HG03280 (cell line): Measurements from ENCODE around the gene RAI1.

Source experiments
- ATAC-seq: cut with Tn5 transposase; IDR thresholded peaks from one replicate; pipeline ENCODE4 v1.9.1; 2021; ENCODE audit warnings: mild to moderate bottlenecking, moderate library complexity; ENCODE audit not compliant: unreplicated experiment

The RAI1 gene

DNA sequence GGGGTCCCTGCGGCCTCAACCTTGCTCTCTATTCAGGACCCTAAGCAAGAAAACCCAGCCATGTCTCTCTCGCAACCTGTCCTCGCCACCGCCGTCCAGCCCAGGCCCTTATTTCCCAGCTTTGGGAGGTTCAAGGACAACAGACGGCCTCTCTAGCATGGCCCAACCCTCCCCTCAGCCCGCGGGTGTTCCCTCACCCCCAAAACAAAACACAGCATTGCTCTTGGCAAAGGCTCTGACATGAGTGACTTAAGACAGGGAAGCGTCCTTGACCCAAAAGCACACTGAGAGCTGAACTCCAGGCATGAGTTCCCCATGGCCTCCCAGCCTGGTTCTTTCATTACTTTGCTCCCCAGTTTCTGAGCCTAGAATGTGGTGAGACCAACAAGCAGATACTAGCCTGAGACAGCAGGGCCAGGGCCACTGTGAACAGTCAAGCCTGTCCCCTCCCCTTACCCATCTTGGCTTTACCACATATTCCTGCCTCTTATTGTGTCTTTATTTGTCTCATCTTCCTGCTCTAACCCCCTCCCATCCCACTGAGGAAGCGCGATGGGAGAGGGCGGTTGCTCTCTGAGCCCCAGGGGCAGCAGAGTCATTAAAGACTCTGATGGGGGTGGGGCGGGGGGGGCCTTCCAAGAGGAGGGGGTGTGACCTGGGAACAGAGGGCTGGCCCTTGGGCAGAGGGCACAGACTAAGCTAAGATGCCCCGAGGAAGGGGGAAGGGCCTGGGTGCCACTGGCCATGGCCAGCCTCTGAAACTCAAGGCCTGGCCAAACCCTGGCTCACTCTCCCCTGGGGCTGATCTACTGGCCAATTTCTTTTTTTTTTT is 143.7 kb downstream of the RAI1 start:
- no peak for ATAC-seq

DNA sequence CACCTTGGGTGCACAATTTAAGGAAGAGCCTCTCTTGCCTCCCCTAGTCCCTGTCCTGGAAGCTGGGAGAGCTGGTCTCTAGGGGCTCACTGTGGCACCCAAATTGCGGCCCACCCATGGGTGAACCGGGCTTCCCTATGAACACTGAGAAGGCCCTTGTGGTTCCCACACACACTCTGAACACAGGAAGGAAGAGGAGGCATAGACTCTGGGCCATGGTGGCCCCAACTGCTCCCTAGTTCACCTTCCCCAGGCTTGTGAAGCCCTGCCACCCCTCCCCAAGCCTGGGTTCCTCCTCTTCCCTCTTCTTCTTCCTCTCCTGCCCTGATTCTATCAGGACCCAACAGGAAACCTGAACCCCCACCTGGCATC is 145.1 kb downstream of the RAI1 start:
- ATAC-seq: no peak

DNA sequence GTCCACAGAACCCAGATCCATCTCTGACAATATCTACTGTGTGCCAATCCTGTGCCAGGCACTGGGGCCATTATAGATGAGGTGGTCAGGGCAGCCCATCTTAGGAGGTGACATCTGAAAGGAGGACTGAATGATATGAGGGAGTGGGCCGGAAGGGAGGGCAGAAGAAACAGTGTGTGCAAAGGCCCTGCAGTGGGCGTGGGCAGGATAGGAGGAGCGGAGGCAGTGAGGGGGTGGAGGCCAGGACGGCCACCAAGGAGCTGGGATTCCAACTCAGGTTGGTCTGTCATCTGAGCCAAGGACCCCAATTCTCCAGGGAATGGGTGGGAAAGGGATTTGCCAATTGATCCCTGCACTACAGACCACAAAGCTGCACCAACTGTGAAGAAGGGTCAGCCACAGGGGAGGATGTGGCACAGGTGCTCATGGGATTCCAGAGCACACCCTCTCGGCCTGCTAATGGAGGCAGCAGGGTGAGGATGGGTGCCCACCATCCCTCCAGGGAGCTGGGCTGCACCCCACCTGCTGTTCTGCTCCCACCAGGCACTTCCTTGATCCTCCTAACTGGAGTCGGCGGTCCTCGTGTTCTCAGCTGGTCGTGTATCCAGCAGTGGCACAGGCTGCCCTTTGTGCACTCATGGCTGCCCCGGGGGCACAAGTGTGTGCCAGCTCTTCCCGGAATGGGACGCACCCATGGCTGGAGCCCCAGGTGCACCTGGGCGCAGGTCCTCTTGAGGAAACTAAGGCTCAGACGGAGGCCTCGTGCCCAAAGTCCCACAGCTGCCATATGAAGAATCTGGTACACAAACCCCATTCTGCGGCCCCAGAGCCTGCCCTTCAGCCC is 145.9 kb downstream of the RAI1 start:
- ATAC-seq: no peak

DNA sequence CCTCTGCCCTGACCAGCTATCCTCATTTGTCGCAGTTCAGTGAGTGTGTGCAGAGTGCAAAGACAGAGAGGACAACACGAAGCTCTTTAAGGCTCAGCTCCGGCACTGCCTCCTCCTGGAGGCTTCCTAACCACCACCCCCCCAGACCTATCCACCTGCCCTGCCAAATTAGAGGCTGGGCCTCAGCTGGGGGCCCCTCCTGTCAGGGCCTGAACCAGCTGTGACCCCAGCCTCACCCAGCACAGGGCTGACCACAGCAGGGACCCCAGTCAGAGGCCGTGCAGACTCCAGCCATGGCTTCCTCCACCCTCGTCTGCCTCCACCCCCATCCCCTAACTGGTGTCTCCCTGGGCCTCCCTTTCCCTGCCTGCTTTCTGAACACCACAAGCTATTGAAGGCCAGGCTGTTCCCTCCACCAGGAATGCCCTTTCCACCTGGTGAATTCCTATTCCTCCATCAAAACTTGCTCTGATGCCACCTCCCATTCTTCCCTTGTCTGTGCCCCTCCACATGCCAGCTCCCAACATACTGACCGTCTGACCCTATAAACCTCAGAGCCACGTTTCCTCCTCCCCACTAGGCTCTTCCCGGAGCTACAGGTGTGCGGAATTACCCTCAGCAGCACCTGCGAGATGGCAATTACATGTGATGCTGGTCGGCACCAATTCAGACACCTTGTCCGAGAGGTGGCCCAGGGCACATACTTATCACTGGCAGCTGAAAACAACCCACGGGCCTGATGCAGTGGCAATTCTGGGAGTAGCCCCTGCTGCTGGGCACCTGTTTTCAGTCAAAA is 146.8 kb downstream of the RAI1 start:
- ATAC-seq: no peak

DNA sequence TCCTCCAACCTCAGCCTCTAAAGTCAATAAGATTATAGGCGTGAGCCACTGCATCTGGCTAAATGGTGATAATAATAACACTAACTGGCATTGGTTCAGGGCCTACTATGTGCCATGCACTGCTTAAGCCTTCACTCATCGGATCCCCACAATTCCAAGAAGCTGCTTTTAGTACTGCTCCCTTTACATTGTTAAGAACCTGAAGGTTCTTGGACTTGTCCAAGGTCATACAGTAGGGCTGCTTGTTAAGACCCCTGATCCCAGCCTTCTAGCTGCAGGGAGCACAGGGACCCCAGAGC is 149.0 kb downstream of the RAI1 start:
- ATAC-seq: no peak

DNA sequence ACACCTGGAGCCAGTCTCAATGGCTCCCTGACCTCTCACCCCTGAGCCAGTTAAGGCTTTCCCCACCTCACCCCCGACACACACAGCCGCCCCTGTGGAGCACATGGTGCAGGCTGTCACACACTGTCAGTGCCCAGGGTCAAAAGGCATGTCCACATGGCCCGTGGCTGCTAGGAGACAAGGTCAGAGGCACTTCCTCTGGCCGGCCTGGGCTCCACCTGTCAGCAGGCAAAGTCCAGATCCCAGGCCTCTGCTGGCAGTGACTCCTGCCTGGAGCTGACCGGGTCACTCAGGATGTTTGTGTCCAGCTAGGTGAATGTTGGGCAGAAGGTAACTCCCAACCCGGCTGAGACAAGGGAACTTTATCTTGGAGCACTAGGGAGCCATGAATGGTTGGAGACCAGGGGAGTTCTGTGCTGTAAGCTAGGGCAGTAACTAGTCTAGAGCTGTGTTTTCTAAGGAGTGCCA is 149.5 kb downstream of the RAI1 start:
- no peak for ATAC-seq

DNA sequence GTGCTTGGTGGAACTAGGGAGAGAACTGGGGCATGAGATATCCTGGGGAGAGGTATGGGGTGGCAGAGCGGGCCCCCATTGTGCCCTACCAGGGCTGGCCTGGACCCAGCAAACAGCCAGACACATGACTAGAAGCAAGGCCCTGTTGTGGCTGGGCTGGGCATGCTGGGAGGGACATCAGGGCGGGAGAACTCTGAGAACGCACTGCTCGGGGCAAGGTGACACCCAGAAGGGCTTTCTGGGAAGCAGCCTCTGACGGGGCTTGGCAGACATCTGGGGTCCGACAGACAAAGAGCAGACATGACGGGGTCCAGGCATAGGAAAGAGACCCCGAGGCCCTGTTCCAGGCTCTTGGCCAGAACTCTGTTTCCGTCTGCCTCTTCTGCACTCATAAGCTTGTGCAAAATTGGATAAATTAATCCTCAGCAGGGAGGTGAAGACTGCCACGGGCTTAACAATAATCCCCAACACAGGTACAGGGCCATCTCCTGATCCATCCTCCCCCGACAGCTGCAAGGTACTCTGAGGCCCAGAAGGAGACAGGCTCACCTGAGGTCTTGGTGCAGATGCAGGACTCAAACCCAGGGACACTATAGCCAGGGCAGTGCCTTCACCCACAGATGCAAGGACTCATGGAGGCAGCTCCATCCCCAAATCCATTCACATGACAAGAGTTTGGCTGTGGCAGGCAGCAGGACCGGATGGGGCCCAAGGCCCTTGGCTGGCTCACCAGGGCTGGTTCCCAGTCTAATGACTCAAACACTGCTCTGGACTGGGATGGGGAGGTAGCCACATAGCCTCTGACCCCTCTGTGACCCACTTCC is 150.2 kb downstream of the RAI1 start:
- ATAC-seq: no peak

DNA sequence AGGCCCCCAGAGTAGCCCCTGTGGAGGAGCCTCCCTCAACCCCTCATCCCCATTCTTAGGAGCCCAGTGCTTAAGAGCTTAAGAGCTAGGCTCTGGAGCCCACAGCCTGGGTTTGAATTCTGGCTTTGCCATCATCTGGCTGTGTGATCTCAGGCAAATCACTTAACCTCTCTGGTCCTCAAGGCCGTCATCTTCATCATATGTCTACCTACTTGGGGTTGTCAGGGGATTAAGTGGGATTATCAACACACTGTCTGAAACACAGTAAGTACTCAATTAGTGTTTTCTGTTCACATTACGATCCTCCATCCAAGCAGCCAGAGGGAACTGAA is 150.7 kb downstream of the RAI1 start:
- ATAC-seq: no peak

DNA sequence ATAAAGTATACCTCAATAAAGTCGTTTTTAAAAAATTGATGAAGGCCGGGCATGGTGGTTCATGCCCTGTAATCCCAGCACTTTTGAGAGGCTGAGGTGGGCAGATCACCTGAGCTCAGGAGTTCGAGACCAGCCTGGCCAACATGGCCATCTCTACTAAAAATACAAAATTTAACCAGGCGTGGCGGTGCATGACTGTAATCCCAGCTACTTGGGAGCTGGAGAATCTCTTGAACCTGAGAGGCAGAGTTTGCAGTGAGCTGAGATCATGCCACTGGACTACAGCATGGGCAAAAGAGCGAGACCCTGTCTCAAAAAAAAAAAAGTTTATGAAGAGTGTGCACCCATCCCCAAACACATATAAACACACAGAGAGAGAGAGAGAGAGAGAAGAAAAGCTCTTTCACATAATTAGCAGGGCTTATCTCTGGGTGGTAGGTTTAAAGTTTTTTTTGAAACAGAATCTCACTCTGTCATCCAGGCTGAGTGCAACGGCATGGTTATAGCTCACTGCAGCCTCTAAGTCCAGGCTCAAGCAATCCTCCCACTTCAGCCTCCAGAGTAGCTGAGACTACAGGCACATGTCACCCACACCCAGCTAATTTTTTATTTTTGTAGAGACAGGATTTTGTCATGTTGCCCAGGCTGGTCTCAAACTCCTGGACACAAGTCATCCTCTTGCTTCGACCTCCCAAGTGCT is 152.6 kb downstream of the RAI1 start:
- no peak for ATAC-seq

DNA sequence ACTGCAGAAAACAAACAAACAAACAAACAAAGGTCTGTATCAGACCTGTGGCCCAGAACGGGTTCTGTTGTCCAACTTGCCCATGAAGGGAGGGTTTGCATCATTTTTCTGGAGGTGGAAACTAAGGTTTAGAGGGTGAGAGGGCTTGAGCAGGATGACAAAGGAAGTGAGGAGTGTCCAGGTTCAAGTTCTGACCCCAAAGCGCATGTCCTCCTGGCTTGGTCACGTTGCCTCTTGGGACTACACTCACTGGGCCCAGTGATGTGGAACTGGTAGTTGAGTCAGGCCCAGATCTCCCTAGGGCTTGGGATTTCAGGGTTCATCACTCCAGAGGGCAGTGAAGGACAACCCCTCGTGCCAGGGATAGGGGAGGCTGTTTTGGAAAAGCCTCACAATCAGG is 153.7 kb downstream of the RAI1 start:
- ATAC-seq: no peak

DNA sequence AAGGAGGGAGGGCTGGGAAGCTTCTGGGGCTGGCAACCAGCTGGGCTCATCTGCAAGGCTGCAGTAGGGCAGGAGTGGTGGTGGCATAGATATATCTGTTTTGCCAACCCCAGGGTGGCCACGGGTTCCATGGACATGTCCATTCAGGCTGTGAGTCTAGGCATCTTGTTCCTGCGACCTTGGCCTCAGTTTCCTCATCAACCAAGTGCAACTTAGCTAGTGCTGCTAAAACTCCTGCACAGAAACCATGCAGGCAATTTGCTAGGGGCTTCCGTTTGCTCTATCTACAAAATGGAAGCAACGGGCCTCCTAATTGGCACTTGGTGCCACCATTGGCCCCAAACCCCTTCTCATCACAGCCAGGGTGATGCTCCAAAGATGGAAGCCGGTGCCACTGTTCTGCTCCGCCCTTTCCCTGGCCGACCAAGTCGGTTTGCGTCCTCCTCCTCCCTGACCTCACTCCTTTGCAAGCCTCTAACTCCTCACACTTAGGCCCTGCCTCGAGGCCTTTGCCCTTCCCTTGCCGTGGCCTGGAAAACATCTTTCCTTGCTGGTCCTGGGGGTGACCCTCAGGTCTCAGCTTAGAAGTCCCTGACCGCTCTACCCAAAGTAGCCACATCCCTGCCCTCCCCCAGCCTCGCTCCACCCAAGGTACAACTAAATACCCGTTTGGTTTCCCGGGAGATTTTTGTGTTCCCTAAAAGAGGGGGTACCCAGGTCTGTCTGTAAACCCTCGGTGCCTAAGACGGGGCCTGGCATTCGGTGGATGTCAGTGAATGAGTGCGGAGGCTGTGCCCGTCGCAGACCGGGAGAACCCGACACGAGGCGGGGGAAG is 154.4 kb downstream of the RAI1 start:
- ATAC-seq: no peak

DNA sequence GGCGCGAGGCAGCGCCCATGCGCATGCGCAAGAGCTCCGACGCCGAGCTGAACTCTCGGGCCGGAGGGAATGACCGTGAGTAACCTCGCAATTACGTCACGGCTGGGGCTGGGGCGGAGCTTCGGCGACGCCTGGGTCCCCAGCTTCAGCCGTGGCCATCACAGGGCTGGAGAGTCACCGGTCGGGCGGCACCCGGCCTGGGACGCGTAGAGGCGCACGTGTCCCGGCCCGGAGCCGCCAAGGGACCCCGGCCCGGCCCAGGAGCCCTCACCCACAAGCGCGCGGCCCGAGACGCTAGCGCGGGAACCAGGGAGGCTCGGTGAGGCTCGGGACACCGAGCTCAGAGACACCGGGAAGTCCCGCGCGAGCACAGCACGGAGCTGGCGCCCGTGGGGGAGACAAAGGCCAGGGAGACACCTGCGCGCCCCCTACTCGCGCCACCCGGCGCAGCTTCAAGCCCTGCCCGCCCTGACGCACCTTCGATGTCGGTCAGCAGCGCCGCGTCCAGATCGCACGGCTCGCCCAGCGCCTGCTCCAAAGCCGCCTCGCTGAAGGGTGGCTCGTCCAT is 155.1 kb downstream of the RAI1 start:
- peak; percentile 67 for ATAC-seq

DNA sequence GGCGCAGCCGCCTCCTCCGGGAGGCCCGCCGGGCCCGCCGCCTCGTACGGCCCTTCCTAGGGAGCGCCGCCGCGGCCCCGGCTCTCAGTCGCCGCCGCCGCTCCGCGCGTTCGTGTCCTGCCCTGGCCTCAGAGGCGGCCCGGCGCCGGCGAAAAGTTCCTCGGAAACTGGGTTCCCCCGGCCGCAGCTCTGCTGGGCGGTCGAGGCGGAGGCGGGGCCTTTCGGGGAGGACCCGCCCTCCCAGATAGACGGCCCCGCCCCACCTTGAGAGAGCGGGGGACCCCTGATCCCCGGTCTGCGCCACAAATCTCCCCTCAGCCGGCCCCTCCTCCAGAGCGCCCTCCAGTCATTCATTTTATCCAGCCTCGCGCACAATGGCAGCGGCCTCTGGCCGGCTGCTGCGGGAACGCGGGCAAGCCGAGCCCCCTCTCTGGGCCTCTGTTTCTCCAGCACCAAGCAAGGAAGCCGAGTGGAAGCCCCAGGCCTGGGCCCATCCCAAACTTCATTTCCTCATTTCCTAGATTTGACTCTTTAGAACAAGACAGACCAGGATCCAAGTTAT is 155.6 kb downstream of the RAI1 start, which contains the start of gene SREBF1:
SREBF1 (minus strand) TSS at position 169 of the 562 bp plus-strand sequence. CDS start 169 bp downstream, outside the sequence.
- ATAC-seq: peak; percentile 32

DNA sequence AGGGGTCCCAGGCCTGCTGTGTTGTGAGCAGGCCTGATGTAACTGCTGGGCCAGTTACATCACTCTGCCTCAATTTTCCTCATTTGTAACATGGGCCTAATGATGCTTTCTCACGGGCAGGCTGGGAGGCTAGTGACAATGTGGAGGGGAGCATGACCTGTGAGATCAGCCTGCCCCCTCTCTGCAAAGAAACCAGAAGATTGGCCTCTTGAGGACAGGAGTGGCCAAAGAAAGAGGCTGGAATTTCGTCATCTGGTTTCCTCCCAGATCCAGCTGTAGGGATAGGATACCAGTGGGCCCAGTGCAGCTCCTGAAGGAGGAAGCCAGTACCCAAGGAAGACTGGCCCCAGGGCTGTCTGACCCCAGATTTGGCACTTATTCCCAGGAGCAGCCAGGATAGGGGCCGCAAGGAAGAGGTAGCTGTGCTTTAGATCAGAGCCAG is 156.1 kb downstream of the RAI1 start:
- ATAC-seq: no peak

DNA sequence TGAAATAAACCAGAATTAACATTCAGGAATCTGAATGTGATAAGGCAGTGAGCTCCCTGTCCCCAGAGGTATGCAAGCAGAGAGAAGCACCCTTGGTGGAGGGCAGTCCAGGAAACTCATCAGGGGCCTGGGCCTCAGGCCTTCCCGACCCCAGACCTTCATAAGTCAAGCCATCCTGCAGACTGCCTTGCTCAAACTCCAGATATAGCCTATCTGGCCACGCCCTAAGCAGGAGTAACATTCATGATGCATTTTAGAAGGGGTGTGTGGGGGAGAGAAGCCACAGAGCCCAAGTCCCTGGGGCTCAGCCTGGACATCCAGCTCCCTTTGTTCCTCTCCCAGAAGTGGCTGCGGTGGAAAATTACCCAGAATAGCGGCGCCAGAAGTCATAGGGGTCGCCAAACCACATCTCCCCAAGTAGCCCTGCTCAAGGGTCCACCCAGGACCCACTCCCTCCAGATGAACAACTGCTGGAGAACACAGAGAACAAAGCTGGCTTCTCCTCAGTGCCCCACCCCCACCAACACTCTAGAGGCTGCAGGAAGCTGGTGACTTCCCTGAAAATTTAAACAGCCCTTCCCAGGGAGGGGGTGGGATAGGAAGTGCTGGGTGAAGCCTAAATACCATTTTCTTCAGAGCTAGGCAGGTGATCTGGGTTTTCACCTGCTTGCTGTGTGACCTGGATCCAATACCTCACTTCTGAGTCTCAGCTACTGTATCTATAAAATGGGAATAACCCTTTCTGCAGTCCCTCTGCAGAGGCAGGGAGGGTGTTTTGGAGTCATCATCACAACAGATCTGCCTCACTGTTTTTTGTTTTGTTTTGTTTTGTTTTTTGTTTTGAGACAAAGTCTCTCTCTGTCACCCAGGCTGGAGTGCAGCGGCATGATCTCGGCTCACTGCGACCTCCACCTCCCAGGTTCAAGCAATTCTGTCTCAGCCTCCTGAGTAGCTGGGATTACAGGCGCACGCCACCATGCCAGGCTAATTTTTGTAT is 157.0 kb downstream of the RAI1 start:
- ATAC-seq: no peak

DNA sequence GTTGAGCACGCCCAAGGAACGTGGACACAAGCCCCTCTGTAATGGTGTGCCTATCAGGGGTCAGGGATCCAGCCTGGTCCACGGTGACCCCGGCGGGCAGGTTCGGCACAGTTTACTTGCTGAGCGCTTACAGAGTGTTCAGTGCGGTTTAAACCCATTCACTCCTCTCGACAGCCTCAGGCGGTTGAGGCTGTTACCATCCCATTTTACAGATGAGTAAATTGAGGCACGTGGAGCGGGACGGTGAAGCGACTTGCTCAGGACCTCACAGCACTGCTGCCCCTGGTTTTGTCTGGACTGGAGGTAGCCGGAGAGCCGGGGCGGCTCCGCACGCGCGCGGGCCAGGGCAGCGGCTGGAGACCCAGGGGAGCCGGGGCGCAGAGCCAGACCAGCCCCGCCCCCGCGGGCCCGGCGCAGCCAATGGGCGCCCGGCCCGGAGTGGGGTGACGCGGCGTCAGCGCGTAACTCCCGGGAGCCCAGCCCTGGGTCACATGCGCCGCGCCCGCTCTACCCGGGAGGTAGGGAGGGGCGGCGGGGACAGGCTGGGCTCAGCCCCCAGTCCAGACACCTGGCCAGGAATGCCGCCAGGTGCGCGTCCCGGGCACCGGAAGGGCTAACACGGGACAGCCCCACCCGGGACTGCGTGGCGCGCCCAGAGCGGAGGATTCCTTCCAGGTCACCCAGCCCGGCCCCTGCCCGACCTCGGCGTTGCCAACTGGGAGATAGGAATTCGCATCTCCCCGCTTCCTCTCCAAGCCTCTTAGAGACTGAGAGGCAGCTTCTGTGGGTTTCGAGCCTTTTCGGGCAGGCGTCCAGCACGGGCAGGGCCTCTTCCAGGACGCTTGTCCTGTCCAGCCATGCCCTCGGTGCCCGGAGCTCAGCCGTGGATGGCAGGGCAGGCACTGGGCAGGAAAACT is 158.8 kb downstream of the RAI1 start:
- peak; percentile 55 for ATAC-seq
